Cardiac muscle cell (in vitro differentiated cells and primary cell): ENCODE data around the gene CABCOCO1. TPM values are rescaled to one million over a fixed set of nuclear protein-coding genes. Genes with fewer than 3 reads are reported as not detected.
A peak's percentile ranks its signal among the peaks of the same experiment; 100 is the strongest.

Experiments used
- DNase-seq, 2 donors: peaks; one replicate each; pipeline versions ENCODE4 v3.0.0 to v3.0.0-alpha.2; 2010 to 2017; ENCODE audit warnings: low read depth in 1 of 2, low spot score in 1 of 2
- H3K27ac ChIP-seq: fragments of 200-600 bp; sonication (generic); 2 replicates; pipeline ENCODE4 v1.5.1; 2016
- H3K27me3 ChIP-seq: fragments of 200-600 bp; sonication (generic); 2 replicates; pipeline ENCODE4 v1.6.0; 2016; ENCODE audit warnings: control low read depth
- H3K36me3 ChIP-seq: fragments of 200-600 bp; sonication (generic); 2 replicates; pipeline ENCODE4 v1.5.1; 2016; ENCODE audit warnings: control low read depth
- H3K4me1 ChIP-seq: fragments of 200-600 bp; sonication (generic); 2 replicates; pipeline ENCODE4 v1.8.1; 2017; ENCODE audit warnings: low read depth, mild to moderate bottlenecking, mixed run types
- H3K4me3 ChIP-seq: fragments of 200-600 bp; sonication (generic); 2 replicates; pipeline ENCODE4 v1.5.1; 2016; ENCODE audit warnings: mild to moderate bottlenecking
- H3K9me3 ChIP-seq: fragments of 200-600 bp; sonication (generic); 2 replicates; pipeline ENCODE4 v1.5.1; 2017; ENCODE audit warnings: low read depth, mild to moderate bottlenecking, control low read depth
- polyA plus RNA-seq: library from polyadenylated mRNA; unstranded; fragments of >200 nt; fragmentation: Nextera tagmentation; extraction: Ambion mirVana; gene quantifications from 2 replicates; pipeline ENCODE4 v1.2.1, GENCODE V29; 2016
- total RNA-seq: library from RNA; depleted of rRNA; stranded (reverse); fragments of >200 nt; gene quantifications from 2 replicates; pipeline ENCODE4 v1.2.3, GENCODE V29; 2016
- TF ChIP-seq, protein P1 (sequence below): IDR thresholded peaks from 2 replicates; pipeline ENCODE4 v1.5.1; 2012; ENCODE audit warnings: low read depth, mild to moderate bottlenecking, low read length

The CABCOCO1 gene
- total and polyA plus RNA-seq, 2 experiments from 2014 or later = 1.5 TPM

DNA sequence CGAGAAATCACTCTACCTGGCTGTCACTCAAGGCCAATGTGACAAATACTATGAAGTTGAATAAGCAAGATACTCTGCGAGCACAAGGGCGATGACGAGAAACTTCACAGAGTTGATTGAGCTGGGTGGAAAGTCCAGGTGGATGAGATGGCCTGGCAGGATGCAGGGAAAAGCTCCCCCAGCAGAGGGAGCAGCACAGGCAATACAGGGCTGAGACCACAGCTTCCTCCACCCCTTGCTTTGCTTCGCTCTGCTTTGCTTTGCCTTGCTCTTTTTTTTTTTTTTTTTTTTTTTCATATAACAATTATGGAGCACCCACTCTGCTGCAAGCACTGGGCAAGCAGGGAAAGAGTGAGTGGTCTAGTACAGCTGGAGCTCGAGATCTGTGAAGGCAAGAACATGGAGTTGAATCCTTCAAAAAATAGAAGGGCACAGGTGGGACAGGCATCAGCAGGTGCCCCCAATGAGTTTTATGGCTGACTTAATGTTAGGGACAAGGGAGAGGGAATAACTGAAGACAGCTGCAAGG is 88.3 kb downstream of the CABCOCO1 start:
- Histone ChIP-seq H3K4me1 (peaks cover 17% of the 10 kb centered on the region), H3K27ac (no peak overlapping the region), H3K27me3 (no peaks in the 10 kb centered on the region), H3K4me3 (no peak overlapping the region), H3K9me3 (no peaks in the 10 kb centered on the region), H3K36me3 (no peaks in the 10 kb centered on the region)
- TF ChIP-seq, protein P1, sequence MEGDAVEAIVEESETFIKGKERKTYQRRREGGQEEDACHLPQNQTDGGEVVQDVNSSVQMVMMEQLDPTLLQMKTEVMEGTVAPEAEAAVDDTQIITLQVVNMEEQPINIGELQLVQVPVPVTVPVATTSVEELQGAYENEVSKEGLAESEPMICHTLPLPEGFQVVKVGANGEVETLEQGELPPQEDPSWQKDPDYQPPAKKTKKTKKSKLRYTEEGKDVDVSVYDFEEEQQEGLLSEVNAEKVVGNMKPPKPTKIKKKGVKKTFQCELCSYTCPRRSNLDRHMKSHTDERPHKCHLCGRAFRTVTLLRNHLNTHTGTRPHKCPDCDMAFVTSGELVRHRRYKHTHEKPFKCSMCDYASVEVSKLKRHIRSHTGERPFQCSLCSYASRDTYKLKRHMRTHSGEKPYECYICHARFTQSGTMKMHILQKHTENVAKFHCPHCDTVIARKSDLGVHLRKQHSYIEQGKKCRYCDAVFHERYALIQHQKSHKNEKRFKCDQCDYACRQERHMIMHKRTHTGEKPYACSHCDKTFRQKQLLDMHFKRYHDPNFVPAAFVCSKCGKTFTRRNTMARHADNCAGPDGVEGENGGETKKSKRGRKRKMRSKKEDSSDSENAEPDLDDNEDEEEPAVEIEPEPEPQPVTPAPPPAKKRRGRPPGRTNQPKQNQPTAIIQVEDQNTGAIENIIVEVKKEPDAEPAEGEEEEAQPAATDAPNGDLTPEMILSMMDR = peak; percentile 88
- DNase-seq = peak; percentile 54 to 82

DNA sequence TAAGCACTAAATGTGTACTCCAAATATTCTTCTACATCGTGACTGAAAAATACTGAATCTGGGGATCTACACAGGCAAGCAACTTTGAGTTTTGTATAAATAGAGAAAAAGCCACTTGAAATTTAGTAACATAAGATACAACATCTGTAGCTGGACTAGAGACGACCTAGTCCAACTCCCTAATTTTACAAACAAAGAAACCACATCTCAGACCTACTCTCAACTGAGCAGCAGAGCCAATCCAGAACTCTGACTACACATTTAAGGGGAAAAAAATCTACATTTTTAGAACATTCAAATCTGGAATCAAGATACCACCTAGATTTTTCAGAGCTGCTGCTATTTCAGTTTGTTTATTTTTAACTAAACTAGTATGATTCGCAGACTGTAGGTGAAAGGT is 88.9 kb downstream of the CABCOCO1 start:
- Histone ChIP-seq H3K27me3 (no peaks in the 10 kb centered on the region), H3K27ac (no peak overlapping the region), H3K36me3 (no peaks in the 10 kb centered on the region), H3K4me1 (peaks cover 17% of the 10 kb centered on the region), H3K4me3 (no peak overlapping the region), H3K9me3 (no peaks in the 10 kb centered on the region)
- TF ChIP-seq, protein P1 = no peak
- DNase-seq = no peak

DNA sequence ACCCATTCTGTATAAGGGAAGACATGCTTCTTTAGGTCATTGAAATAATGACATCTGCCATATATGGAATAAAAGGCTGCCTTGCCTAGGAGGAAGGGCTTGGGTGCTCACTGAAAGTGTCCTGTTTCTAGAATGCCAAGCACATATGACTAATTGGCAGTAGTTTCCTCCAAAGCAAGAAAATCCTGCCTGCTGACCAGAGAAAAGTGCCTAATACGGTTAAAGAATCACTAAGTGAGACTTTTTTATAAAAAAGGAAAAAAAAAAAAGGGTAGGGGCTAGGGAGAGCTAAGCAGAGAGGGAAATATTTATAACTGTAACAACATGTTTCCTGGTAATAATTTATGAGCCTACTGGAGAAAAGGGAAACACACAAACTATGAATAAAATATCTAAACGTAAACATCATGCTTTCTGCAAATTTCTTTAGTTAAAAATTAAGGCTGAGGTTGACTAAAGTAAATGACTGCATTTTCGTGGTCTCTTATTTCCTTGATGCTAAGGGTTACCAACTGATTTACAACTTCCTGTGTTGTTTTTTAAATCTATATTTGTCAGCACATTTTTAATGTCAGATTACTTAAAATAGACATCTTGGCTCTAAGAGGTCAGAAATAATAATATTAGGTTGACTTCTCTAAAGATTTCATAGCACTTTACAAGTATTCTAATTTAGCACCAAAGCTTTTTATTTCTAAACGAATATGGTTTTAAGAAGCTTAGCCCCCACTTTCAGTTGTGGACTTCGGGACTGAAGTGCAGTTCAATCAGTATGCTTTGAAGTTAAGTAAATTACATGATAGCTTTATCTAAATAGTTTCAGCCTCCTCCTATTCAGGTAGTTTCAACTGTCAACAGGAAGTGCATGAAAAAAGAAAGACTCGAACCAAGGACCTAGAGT is 89.6 kb downstream of the CABCOCO1 start:
- no peaks in the 10 kb centered on the region for H3K27me3 ChIP-seq
- peak in 1 of 2 donors; percentile 41 for DNase-seq
- no peaks in the 10 kb centered on the region for H3K9me3 ChIP-seq
- H3K4me1 ChIP-seq = peaks cover 17% of the 10 kb centered on the region
- H3K36me3 ChIP-seq = no peaks in the 10 kb centered on the region
- TF ChIP-seq, protein P1 = no peak
- H3K4me3 ChIP-seq = no peak overlapping the region
- no peak overlapping the region for H3K27ac ChIP-seq

DNA sequence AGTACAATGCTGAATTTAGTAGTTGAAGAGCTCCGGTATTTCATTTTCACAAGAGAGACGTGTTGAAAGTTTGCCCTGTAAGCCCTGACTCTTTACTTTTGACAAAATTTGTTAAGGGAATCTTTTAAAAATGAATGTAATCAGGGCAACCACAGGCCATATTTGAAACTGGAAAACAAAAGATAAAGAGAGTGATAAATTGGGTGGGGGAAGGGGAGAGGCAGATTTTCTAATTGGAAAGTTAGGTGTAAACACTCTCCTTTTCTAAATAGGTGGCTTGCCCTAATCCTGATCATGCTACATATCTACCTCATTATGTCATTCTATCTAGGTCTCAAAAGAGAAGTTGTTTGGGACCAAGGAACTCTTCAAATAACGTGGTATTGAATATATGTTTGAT is 90.7 kb downstream of the CABCOCO1 start:
- no peaks in the 10 kb centered on the region for H3K27me3 ChIP-seq
- DNase-seq = no peak
- no peaks in the 10 kb centered on the region for H3K36me3 ChIP-seq
- H3K4me1 ChIP-seq = peaks cover 17% of the 10 kb centered on the region
- H3K9me3 ChIP-seq = no peaks in the 10 kb centered on the region
- TF ChIP-seq, protein P1 = no peak
- no peak overlapping the region for H3K27ac ChIP-seq
- H3K4me3 ChIP-seq = no peak overlapping the region

DNA sequence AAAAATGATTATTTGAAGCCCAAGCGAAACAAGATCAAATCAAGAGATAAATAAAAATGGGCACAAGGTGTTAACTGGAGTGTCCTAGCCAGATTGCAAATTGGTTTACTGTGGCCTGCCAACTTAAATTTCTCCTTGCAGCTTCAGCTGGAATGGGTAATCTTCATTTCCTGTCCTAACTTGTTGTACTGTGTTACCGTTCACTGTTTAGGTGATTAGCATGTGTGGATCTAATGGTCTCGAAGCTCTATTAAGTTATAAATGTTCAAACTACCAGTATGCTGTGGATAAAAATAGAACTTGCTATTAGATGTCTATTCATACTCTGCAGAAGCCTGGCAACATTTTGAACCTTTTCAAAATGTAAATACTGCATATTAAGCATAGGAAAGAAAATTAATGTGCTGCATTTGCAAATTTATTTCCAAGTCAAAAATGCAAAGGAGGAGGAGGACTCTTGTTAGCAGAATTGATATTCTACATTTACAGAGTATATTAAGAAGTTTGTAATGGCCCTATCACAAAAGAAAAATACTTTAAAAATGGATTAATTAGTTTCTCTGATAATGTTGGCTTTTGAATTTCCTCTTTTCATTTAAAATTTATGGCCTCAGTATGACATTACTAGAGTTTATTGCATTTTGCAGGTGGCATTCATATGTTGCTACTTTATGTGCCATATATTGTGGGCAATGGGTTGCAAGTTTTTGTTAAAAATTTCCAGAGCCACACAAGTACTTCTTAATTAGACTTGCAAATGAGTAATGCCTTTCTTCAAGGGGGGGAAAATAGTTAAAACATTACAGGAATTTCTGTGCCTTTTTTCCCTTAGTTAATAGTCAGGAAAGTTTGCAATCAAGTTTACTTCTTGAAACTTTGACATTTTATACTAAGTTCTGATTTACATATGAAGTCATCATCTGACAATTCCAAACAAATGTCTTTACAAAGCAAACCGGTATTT is 92.1 kb downstream of the CABCOCO1 start:
- DNase-seq = no peak
- H3K4me3 ChIP-seq = no peak overlapping the region
- no peaks in the 10 kb centered on the region for H3K9me3 ChIP-seq
- TF ChIP-seq, protein P1 = no peak
- peaks cover 17% of the 10 kb centered on the region for H3K4me1 ChIP-seq
- H3K27me3 ChIP-seq = no peaks in the 10 kb centered on the region
- H3K36me3 ChIP-seq = no peaks in the 10 kb centered on the region
- H3K27ac ChIP-seq = no peak overlapping the region
